ENCODE results near the gene SLC38A11.

DNA sequence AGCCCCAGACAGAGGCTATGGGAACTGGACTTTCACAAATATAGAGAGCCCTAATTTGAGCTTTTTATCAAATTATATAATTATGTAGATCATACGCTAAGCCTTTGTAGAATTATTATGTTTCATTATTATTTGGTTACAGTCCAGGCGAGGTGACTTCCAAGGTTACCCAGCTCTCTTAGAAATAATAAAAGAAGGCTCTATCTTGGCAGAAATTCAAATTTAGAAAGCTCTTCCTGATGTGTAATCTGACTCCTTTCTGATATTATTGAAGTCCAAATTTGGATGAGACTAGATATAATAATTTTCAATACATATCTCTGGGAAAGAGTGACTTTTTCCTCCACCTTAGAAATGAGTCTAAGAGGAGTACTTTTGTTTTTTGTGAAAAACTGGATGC lies 4.8 kb upstream of the SLC38A11 start:
- TF ChIP-seq, protein P1, sequence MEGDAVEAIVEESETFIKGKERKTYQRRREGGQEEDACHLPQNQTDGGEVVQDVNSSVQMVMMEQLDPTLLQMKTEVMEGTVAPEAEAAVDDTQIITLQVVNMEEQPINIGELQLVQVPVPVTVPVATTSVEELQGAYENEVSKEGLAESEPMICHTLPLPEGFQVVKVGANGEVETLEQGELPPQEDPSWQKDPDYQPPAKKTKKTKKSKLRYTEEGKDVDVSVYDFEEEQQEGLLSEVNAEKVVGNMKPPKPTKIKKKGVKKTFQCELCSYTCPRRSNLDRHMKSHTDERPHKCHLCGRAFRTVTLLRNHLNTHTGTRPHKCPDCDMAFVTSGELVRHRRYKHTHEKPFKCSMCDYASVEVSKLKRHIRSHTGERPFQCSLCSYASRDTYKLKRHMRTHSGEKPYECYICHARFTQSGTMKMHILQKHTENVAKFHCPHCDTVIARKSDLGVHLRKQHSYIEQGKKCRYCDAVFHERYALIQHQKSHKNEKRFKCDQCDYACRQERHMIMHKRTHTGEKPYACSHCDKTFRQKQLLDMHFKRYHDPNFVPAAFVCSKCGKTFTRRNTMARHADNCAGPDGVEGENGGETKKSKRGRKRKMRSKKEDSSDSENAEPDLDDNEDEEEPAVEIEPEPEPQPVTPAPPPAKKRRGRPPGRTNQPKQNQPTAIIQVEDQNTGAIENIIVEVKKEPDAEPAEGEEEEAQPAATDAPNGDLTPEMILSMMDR (conservative IDR thresholded peaks at IDR 0.05): no peak
- no peak for TF ChIP-seq EZH2 (IDR thresholded peaks at IDR 0.05; ENCODE audit: low read depth)

All from PC-9 (cell line).